ENCODE data around the gene LIPE.

The LIPE gene

GRCh38 chr19:42378225-42379215, 48.7 kb downstream of the LIPE start:
- DNase-seq (ENCODE audit: low read depth in 2 of 2) = no peak

GRCh38 chr19:42376177-42376555, 51.0 kb downstream of the LIPE start:
- no peak for DNase-seq (ENCODE audit: low read depth in 2 of 2)

DNA sequence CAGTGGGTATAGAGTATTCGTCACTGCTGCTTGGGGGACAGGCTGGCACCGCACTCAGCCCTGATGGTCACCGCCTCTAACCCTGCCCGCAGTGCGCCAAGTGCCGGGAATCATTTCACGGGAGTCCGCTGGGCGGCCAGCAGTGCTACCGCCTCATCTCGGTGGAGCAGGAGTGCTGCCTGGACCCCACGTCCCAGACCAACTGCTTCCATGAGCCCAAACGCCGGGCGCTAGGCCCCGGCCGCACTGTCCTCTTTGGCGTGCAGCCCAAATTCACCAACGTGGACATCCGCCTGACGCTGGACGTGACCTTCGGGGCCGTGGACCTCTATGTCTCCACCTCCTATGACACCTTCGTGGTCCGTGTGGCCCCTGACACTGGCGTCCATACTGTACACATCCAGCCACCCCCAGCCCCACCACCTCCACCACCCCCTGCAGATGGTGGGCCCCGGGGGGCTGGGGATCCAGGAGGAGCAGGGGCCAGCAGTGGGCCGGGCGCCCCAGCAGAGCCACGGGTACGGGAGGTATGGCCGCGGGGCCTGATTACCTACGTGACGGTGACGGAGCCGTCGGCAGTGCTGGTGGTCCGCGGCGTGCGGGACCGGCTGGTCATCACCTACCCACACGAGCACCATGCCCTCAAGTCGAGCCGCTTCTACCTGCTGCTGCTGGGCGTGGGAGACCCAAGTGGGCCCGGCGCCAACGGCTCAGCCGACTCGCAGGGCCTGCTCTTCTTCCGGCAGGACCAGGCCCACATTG, 51.6 kb downstream of the LIPE start:
- no peak for DNase-seq (ENCODE audit: low read depth in 2 of 2)

GRCh38 chr19:42374826-42375376, 52.3 kb downstream of the LIPE start:
- DNase-seq (ENCODE audit: low read depth in 2 of 2) = no peak

DNA sequence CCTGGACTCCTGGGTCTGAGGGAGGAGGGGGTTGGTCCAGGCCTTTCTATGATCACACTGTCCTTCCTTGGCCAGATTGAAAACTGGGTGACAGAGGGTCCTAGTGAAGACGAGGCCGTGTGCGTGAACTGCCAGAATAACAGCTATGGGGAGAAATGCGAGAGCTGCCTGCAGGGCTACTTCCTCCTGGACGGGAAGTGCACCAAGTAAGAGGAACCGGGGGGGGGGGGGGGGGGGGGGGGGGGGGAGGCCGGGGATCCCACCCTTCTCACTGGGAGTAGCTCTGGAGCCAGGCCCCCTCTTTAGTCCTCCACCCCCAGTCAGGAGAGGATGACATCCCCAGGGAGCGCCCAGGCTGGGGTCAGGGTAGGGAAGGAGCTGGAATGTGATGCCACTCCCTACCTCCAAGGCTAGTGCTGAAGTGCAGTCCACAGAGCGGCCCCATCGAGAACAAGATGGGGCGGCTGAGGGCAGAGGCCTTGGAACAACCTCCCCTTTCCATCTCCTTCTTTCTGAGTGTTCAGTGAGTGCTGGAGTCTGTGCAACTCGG, 56.5 kb downstream of the LIPE start:
- DNase-seq (ENCODE audit: low read depth in 2 of 2) = no peak

DNA sequence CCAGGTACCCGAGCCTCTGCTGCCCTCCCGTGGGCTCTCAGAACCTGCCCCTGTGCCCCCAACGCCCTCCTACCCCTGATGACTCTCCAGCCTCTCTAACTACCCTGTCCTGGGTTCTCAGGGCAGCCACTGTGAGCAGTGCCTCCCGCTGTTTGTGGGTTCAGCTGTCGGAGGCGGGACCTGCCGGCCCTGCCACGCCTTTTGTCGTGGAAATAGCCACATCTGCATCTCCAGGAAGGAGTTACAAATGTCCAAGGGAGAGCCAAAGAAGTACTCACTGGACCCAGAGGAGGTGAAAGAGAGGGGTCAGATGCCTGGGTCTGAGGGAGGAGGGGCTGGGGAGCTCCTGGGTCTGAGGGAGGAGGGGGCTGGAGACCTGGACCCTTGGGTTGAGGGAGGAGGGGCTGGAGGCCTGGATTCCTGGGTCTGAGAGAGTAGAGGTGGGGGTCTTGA, 57.1 kb downstream of the LIPE start:
- DNase-seq (ENCODE audit: low read depth in 2 of 2) = no peak

GRCh38 chr19:42369433-42370067, 57.6 kb downstream of the LIPE start:
- no peak for DNase-seq (ENCODE audit: low read depth in 2 of 2)

GRCh38 chr19:42368765-42369164, 58.4 kb downstream of the LIPE start:
- no peak for DNase-seq (ENCODE audit: low read depth in 2 of 2)

DNA sequence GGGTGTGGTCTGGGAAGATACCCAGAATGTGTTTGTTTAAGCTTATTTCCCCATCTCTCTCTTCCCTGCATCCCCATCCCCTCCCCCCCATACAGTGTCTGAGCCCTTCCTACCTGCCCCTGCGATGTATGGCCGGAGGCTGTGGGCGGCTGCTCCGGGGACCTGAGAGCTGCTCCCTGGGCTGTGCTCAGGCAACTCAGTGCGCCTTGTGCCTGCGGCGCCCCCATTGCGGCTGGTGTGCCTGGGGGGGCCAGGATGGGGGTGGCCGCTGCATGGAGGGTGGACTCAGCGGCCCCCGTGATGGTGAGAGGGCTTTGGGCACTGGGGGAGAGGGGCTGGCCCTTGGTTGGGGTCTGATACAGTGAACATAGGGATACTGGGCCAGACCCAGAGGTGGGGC, 58.8 kb downstream of the LIPE start:
- DNase-seq (ENCODE audit: low read depth in 2 of 2) = no peak

DNA sequence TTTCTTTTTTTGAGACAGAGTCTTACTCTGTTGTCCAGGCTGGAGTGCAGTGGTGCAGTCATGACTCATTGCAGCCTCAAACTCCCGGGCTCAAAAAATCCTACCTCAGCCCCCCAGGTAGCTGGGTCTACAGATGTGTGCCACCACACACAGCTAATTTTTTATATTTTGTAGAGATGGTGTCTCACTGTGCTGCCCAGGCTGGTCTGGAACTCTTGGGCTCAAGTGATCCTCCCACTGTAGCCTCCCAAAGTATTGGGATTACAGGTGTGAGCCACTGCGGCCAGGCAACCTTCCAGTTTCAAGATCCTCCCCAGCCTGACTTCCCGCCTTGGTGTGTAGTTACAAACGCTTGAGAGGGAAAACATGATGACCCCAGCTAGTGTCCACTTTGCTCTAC, 59.3 kb downstream of the LIPE start:
- DNase-seq (ENCODE audit: low read depth in 2 of 2) = no peak

GRCh38 chr19:42366673-42367072, 60.5 kb downstream of the LIPE start:
- no peak for DNase-seq (ENCODE audit: low read depth in 2 of 2)

- no peak for DNase-seq (ENCODE audit: low read depth in 2 of 2)
Observed at GRCh38 chr19:42363614-42364346, 63.4 kb downstream of the LIPE start.

DNA sequence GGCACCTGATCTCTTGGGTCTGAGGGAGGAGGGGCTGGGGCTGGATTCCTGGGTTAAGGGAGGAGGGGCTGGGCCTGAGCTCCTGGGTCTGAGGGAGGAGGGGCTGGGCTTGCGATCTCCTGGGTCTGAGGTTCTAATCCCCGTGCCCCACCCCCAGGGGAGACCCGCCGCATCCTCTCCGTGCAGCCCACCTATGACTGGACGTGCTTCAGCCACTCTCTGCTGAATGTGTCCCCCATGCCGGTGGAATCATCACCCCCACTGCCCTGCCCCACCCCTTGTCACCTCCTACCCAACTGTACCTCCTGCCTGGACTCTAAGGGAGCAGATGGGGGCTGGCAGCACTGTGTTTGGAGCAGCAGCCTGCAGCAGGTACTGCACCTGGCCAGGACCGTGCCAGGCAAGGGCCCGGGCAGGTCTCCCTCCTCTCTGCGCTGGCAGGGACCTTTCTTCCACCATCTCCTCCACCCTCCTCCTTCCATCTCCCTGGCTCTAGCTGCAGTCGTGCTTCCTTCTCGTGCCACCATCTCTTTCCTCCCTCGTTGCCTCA, 64.2 kb downstream of the LIPE start:
- DNase-seq (ENCODE audit: low read depth in 2 of 2) = no peak

DNA sequence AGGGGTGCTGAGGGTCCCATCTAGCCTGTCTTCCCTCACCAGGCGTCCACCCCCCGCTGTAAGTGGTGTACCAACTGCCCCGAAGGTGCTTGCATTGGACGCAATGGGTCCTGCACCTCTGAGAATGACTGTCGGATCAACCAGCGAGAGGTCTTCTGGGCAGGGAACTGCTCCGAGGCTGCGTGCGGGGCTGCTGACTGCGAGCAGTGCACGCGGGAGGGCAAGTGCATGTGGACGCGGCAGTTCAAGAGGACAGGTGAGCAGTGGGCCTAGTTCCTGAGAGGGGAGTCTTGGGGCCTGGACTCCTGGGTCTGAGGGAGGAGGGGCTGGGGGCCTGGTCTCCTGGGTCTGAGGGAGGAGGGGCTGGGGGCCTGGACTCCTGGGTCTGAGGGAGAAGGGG, 64.8 kb downstream of the LIPE start:
- no peak for DNase-seq (ENCODE audit: low read depth in 2 of 2)

- DNase-seq (ENCODE audit: low read depth in 2 of 2) = no peak
Observed at GRCh38 chr19:42361545-42361910, 65.7 kb downstream of the LIPE start.

- no peak for DNase-seq (ENCODE audit: low read depth in 2 of 2)
Observed at GRCh38 chr19:42360787-42361544, 66.2 kb downstream of the LIPE start.

GRCh38 chr19:42357290-42357689, 69.9 kb downstream of the LIPE start:
- DNase-seq (ENCODE audit: low read depth in 2 of 2) = no peak

DNA sequence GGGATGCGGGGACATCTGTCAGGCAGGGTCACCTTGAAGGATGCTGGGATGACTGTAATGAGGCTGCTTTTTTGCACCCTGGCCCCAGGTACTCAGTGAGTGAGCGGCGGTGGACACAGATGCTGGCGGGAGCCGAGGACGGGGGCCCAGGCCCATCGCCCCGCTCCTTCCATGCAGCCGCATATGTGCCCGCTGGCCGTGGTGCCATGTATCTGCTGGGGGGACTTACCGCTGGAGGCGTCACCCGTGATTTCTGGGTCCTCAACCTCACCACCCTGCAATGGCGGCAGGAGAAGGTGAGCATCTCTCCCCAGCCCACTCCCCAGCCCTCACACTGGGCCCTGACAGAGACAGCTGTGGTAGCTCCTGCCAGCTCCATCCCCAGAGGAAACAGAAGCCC, 70.5 kb downstream of the LIPE start:
- no peak for DNase-seq (ENCODE audit: low read depth in 2 of 2)

- no peak for DNase-seq (ENCODE audit: low read depth in 2 of 2)
Observed at GRCh38 chr19:42355896-42356295, 71.3 kb downstream of the LIPE start.

Measured in stimulated activated CD8-positive, alpha-beta memory T cell treated with anti-CD3 and anti-CD28 coated beads, Interleukin-2, amount 100 ng/mL, for 1 hour (primary cell).